A673 (cell line): ENCODE results near the gene MRPS23. TPM values are rescaled to one million over a fixed set of nuclear protein-coding genes. Genes with fewer than 3 reads are reported as not detected.

Source experiments
- BruUV-seq: library from RNA; stranded (reverse); fragments of 400-500 nt; replicated peaks from 2 replicates; lab custom pipeline; 2021; lab: Mats Ljungman, UMichigan
- CTCF ChIA-PET: fragments of 300-600 bp; sonication (Branson Sonifier 250); formaldehyde crosslinking; loops from one replicate; lab custom pipeline; 2022; ENCODE audit warnings: antibody characterized with exemption; lab: Charles Lee
- POLR2A ChIA-PET: fragments of 300-600 bp; sonication (Branson Sonifier 250); formaldehyde crosslinking; loops from one replicate; lab custom pipeline; 2022; ENCODE audit warnings: antibody characterized with exemption; ENCODE audit not compliant: low non-redundant PET; lab: Charles Lee
- DNase-seq: peaks from one replicate; pipeline ENCODE4 v3.0.0-alpha.2; 2015; ENCODE audit warnings: low spot score
- H3K27ac ChIP-seq: fragments of 200-600 bp; sonication (generic); 2 replicates; pipeline ENCODE4 v1.5.1; 2016; ENCODE audit warnings: mixed run types, low read depth, mild to moderate bottlenecking, mixed read lengths, antibody characterized with exemption, low read length; ENCODE audit not compliant: poor library complexity, severe bottlenecking
- H3K27me3 ChIP-seq: fragments of 200-600 bp; sonication (generic); replicated peaks from 2 replicates; pipeline ENCODE4 v1.6.1; 2017; ENCODE audit warnings: mixed run types, low read depth, mild to moderate bottlenecking, mixed read lengths, antibody characterized with exemption, low read length; ENCODE audit not compliant: insufficient read depth, poor library complexity
- H3K36me3 ChIP-seq: fragments of 200-600 bp; sonication (generic); 2 replicates; pipeline ENCODE4 v1.6.1; 2016; ENCODE audit warnings: mixed run types, mild to moderate bottlenecking, mixed read lengths, antibody characterized with exemption, low read length; ENCODE audit not compliant: insufficient read depth, poor library complexity, severe bottlenecking
- H3K4me1 ChIP-seq: fragments of 200-600 bp; sonication (generic); 2 replicates; pipeline ENCODE4 v1.6.1; 2017; ENCODE audit warnings: mixed run types, mild to moderate bottlenecking, mixed read lengths, antibody characterized with exemption, low read length; ENCODE audit not compliant: insufficient read depth, poor library complexity, severe bottlenecking
- H3K4me3 ChIP-seq: fragments of 200-600 bp; sonication (generic); 2 replicates; pipeline ENCODE4 v1.5.1; 2016; ENCODE audit warnings: low read depth, mixed run types, mild to moderate bottlenecking, mixed read lengths, low read length; ENCODE audit not compliant: poor library complexity, severe bottlenecking
- H3K9me3 ChIP-seq: fragments of 200-600 bp; sonication (generic); 2 replicates; pipeline ENCODE4 v1.6.1; 2016; ENCODE audit warnings: mixed run types, low read depth, mild to moderate bottlenecking, mixed read lengths, antibody characterized with exemption, low read length; ENCODE audit not compliant: poor library complexity, severe bottlenecking
- CTCF ChIP-seq: fragments of 300-800, 200-600 bp; sonication (generic); conservative IDR thresholded peaks from 2 replicates; pipeline ENCODE4 v1.5.1; 2017; ENCODE audit warnings: low read depth, mild to moderate bottlenecking, antibody characterized with exemption, low read length, moderate library complexity, mixed read lengths
- EZH2 ChIP-seq: fragments of 200-600 bp; sonication (generic); IDR thresholded peaks from 2 replicates; pipeline ENCODE4 v1.6.1; 2017; ENCODE audit warnings: borderline replicate concordance, low read depth, mild to moderate bottlenecking, mixed read lengths, antibody characterized with exemption, low read length; ENCODE audit not compliant: poor library complexity, severe bottlenecking
- intact Hi-C: fragments of 100-400 bp; cut with micrococcal nuclease; formaldehyde crosslinking; loops from one replicate; pipeline ENCODE4 v1.10.0; 2022; ENCODE audit not compliant: unreplicated experiment
- total RNA-seq: library from RNA; stranded (reverse); gene quantifications from 2 replicates; pipeline ENCODE4 v1.2.3, GENCODE V29; 2021

Gene MRPS23
- total RNA-seq, 1 experiment from 2014 or later = 94.2 TPM

GRCh38 chr17:57819867-57820266 lies 30.0 kb downstream of the MRPS23 start:
- ChIA-PET CTCF (interaction anchor here (0.8 kb wide), 1 partner anchor 14 kb away, joined by 7 read pairs; no protein-coding TSS in a partner anchor), POLR2A (no interaction called here)
- Histone ChIP-seq H3K36me3 (no peaks in the 10 kb centered on the region), H3K4me3 (no peak overlapping the region), H3K4me1 (peaks cover 14% of the 10 kb centered on the region), H3K27ac (no peak overlapping the region), H3K9me3 (no peaks in the 10 kb centered on the region), H3K27me3 (peaks cover 2% of the 10 kb centered on the region)
- peak; percentile 63 for DNase-seq
- BruUV-seq = no TSS peak
- TF ChIP-seq CTCF = no peak
- TF ChIP-seq EZH2 = no peak
- intact Hi-C loops = loop anchor here (10.0 kb wide), 1 partner anchor 395 kb away; no protein-coding TSS in a partner anchor

- no peak overlapping the region for H3K27ac ChIP-seq
- ChIA-PET CTCF (interaction anchor here (0.8 kb wide), 1 partner anchor 14 kb away, joined by 7 read pairs; no protein-coding TSS in a partner anchor), POLR2A (no interaction called here)
- H3K4me1 ChIP-seq = peaks cover 14% of the 10 kb centered on the region
- BruUV-seq = no TSS peak
- DNase-seq = no peak
- no peaks in the 10 kb centered on the region for H3K36me3 ChIP-seq
- no peaks in the 10 kb centered on the region for H3K9me3 ChIP-seq
- TF ChIP-seq CTCF (no peak), EZH2 (no peak)
- H3K27me3 ChIP-seq = peaks cover 6% of the 10 kb centered on the region
- no peak overlapping the region for H3K4me3 ChIP-seq
- intact Hi-C loops = loop anchor here (10.0 kb wide), 1 partner anchor 394 kb away; no protein-coding TSS in a partner anchor
Observed at GRCh38 chr17:57819285-57819684, 30.6 kb downstream of the MRPS23 start.

GRCh38 chr17:57818066-57818465 lies 31.8 kb downstream of the MRPS23 start:
- TF ChIP-seq CTCF (no peak), EZH2 (no peak)
- ChIA-PET CTCF (interaction anchor here (0.6 to 0.7 kb wide), 2 partner anchors 15 to 566 kb away, joined by 3 to 4 read pairs; no protein-coding TSS in a partner anchor), POLR2A (interaction anchor here (0.6 kb wide), 1 partner anchor 34 kb away, joined by 6 read pairs; no protein-coding TSS in a partner anchor)
- no peaks in the 10 kb centered on the region for H3K9me3 ChIP-seq
- peaks cover 6% of the 10 kb centered on the region for H3K27me3 ChIP-seq
- peaks cover 14% of the 10 kb centered on the region for H3K4me1 ChIP-seq
- no peak overlapping the region for H3K4me3 ChIP-seq
- BruUV-seq = no TSS peak
- DNase-seq = no peak
- H3K36me3 ChIP-seq = no peaks in the 10 kb centered on the region
- intact Hi-C loops = loop anchor here (10.0 kb wide), 1 partner anchor 393 kb away; no protein-coding TSS in a partner anchor
- no peak overlapping the region for H3K27ac ChIP-seq
